ENCODE measurements around the gene ACACA.
"Not testable (repeated sequence)": the region's sequence is repeated elsewhere in the genome, so short reads cannot be mapped to it uniquely, and the experiment has no call there.

The ACACA gene

DNA sequence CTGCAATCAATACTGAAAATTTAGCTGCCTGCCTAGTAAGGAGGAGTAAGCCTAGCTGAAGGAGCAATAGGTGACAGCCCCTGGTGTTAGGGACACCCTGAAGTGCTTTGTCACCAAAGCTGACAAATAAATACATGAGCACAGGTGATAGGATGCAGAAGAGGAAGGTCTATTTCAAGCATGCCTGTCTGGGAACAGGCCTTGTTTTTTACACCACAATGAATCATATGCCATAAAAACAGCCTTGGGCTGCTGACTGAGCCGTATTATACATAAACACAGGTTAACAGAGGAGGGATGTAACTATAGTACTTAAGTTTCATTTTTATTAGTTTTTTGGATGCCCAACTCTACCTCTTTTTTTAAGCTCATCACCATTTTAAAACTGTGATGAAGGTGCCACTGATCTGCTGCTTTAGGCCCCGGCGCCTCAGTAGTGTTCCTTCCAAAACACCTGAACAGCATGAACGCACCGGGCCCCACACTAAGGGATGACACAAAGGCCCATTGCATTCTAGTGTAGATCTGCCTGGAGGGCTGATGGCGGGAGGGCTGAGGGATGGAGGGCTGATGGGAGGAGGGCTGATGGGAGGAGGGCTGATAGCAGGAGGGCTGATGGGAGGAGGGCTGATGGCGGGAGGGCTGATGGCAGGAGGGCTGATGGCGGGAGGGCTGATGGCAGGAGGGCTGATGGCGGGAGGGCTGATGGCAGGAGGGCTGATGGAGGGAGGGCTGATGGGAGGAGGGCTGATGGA is 307.5 kb downstream of the ACACA start:
- DNase-seq (ENCODE audit: low read depth) = no peak

- no peak for DNase-seq (ENCODE audit: low read depth)
Measured at GRCh38 chr17:37098152-37098551, 308.5 kb downstream of the ACACA start.

DNA sequence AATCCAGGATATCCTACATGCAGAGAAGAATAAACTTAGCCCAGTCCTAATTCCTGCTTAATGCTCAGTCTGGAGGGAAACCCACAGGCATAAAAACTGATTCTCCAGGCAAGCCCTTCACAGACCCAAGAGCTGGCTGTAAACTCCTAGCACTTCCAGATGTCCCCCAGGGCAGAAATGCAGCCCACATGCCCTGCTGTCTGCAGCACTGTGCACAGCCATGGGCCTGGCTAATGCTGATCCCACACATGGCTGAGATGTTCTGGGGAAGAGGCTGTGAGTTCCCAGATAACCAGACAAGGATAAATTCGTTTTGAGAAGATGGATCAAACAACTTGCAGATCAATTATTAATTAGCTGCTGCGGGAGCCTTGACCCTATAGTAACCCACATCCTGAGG is 309.5 kb downstream of the ACACA start:
- no peak for DNase-seq (ENCODE audit: low read depth)

DNA sequence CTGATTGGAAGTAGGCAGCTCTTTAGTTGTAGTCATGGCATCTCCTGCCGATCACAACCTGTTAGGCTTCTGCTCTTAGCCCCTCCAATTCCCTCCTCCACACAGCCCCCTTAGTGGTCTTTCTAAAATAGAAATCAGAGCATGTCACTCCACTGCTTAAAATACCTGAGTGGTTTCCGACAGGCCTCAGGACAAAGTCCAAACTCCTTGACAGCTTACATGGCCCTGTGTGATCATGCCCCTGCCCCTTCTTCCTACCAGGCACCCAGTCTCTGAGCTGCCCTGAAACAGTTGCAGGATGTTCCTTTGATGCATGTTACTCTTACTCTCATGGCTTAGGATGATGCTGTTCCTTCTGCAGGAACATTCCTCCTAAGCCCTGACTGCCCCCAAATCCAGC is 310.6 kb downstream of the ACACA start:
- DNase-seq (ENCODE audit: low read depth) = no peak

GRCh38 chr17:37094391-37094790 is 312.2 kb downstream of the ACACA start:
- no peak for DNase-seq (ENCODE audit: low read depth)

DNA sequence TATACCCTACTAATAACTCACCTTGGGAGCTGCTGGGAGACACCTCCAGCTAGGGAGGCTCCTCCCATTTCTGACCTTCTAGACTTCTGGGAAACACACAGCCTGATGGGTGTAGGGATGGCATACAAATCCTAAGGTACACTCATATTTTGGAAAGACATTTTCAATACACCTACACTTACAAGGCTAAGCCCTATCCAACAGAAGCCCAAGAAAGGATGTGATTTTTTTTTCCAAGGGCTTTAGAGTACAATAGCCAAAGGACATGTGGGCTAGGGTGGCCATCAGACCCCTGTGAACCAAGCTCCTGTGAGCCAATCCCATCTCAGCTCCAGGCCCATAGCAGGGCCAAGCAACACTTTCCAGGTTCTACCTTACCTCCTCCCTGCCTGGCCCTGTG is 313.9 kb downstream of the ACACA start:
- no peak for DNase-seq (ENCODE audit: low read depth)

- DNase-seq (ENCODE audit: low read depth) = no peak
Measured at GRCh38 chr17:37092071-37092470, 314.6 kb downstream of the ACACA start.

DNA sequence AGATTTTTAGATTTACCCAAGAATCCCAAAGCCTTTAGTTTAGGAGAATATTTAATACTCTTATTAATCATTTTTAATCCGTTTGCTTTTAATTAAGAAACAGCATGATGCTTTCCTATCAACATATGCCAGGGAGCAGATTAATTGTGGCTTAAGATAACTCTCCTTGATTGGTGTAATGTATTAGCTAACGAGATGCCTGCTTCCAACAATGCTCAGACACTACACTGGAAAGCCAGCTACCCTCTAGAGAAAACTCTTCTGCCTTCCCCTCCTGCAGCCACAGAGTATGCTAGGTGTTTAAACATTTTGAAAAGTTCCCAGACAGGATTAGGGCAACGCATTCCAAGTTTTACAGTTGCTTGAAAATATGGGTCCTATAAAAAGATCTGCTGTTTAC is 315.7 kb downstream of the ACACA start:
- DNase-seq (ENCODE audit: low read depth) = no peak

- no peak for DNase-seq (ENCODE audit: low read depth)
Measured at GRCh38 chr17:37089956-37090355, 316.7 kb downstream of the ACACA start.

DNA sequence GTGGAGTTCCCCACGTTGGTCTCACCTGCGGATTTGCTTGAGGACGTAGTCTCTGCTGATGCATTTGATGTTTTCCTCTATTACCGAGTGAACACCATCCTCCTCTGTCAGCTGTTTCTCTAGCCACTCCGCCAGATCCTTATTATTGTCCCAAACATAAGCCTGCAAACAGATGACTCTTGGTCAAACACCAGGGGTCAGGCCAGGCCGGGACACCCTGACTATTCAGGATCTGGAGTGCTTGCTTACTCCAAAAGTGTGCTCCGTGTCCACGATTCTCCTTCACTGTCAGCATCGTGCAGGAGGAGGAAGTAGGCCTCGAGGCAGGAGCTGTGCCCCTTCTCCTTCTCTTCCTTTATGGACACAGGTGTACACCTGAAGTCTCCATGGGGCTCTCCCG is 317.7 kb downstream of the ACACA start:
- DNase-seq (ENCODE audit: low read depth) = no peak

- DNase-seq (ENCODE audit: low read depth) = no peak
Measured at GRCh38 chr17:37088459-37088858, 318.2 kb downstream of the ACACA start.

DNA sequence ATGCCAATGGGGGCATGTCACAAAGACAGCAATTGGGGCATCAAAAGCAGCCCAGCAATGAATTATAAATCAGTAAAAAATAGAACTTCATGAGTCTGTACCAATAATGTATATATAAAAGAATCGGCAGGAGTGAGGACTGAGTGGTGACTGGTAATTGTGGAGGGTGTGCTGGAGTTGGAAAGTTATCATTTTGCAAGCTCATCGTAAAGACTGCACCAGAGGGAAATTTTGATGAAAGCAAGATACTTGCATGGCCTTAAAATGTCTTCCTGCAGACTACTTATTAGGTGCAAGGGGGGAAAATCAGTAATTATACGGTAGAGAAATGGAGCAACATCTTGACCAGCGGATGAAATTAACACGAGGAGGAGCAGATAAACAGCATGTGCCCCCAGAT is 319.0 kb downstream of the ACACA start:
- DNase-seq (ENCODE audit: low read depth) = no peak

- DNase-seq (ENCODE audit: low read depth) = no peak
Measured at GRCh38 chr17:37086948-37087347, 319.7 kb downstream of the ACACA start.

DNA sequence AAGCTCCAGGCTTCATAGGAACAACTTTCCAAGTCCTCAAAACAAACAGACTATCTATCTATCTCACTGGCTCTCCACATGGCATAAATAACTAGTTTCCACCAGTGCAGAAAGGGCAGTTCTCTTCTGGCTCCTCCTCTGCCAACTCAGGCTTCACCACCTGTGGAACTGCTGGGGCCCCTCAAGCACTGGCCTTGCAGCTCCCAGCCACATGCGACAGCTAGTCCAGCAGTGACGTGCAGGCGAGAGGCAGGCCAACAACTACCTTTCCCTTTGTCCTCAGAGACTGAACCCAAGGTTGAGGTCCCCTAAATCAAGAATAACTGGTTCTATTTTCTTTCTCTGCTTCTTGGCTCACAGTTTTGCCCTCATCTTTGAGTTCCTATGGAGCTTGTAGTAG is 320.3 kb downstream of the ACACA start:
- no peak for DNase-seq (ENCODE audit: low read depth)

- no peak for DNase-seq (ENCODE audit: low read depth)
Measured at GRCh38 chr17:37084372-37084771, 322.3 kb downstream of the ACACA start.

DNA sequence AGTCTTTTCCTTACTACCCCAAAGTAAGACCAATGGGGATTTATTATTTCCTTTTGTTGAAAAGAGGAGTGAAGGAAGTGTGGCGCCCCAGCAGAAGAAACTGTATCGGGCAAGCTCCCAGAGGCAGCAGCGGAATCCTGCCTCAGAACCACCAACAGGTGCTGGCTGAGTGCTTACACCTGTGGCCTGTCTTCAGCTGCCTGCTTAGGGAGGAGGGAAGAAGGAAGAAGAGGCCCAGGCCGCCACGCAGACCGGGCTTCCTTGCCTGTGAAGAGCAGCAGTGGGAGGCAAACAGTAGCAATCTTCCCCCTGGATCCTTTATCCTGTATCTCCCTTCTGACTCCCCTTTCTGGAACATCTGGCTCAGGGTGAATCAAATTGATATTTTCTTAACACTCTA is 323.2 kb downstream of the ACACA start:
- no peak for DNase-seq (ENCODE audit: low read depth)

DNA sequence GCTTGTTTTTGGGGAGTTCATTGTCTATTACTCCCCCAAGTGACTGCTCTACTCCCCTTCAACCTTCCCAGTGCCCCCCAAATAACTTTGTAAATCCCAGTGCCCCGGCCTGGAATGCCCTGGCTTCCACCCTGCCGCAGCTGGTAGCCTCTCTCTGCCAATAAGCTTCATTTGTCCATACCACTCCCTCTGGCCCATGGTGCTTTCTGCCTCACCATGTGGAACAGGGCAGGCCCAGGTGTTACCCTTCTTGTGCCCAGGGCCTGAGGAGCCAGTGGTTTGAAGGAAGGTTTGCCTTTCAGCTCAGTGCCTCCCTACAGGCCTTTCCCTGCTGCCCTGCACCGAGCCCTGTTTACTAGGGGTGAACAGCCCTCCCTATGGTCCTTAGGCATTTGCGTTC is 323.7 kb downstream of the ACACA start:
- no peak for DNase-seq (ENCODE audit: low read depth)

DNA sequence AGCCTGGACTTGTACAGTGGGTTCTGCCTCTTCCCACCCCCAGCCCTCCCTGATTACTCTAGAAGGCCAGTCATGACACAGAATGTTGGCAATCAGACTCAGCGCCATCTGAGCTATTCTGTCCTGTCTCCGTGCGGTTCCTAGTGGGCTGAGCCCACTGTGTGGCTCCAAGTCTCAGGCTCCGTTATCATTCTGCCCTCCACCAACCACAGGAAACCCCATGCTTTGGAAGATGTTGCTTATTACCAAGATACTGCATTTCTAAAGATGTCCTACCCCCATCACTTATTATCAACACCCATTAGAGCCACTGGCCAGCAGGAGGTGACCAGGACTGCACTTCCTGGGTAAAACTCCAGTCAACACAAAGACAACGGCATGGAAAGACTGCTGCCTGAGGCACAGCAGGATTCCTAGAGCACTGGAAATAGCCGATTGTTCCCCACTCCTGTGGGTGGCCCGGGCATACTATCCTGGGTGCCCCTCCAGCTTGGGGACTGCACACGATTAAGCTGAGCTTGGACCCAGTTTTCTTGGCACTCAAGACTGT is 324.2 kb downstream of the ACACA start:
- DNase-seq (ENCODE audit: low read depth) = no peak

DNA sequence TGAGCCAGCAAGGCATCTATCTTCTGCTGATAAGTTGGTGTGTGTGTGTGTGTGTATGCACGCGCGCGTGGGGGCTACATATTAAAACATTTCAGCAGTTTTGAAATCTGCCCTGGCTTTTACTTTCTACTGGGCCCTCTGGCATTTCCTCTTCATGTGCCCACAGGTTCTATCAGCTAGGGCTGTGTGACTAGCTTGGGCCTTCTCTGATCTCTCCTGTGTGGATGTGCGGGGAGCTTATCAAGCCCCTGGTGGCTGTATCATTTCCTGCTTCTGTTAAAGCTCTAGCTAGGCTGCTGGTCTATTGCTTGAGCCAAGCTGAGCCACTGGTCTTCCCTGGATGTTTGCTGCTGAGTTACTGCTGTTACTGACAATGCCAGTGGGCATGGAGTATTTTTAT is 325.3 kb downstream of the ACACA start:
- DNase-seq (ENCODE audit: low read depth) = no peak

DNA sequence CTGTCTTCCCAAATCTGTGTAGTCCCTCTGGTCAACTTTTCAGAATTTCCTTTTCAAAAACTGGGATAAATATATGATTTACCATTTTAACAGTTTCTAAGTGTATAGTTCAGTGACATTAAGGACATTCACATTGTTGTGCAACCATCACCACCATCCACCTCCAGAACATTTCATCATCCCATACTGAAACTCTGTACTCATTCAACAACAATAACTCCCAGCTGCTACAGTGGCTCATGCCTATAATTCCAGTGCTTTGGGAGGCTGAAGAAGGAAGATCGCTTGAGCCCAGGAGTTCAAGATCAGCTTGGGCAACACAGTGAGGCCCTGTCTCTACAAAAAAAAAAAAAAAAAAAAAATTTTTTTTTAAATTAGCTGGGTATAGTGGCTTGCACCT is 326.9 kb downstream of the ACACA start:
- DNase-seq (ENCODE audit: low read depth) = no peak

- no peak for DNase-seq (ENCODE audit: low read depth)
Measured at GRCh38 chr17:37079065-37079708, 327.4 kb downstream of the ACACA start.

DNA sequence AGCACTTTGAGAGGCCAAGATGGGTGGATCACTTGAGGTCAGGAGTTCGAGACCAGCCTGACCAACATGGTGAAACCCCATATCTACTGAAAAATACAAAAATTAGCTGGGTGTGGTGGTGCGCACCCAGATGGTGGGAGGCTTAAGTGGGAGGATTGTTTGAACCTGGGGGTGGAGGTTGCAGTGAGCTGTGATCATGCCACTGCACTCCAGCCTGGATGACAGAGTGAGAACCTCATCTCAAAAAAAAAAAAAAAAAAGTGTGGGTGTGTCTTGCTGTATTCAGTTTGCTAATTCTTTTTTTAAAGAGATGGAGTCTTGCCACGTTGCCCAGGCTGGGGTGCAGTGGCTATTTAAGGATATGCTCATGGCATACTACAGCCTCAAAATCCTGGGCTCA is 333.2 kb downstream of the ACACA start:
- DNase-seq (ENCODE audit: low read depth) = not testable (repeated sequence)

GRCh38 chr17:37069087-37069486 is 337.5 kb downstream of the ACACA start:
- DNase-seq (ENCODE audit: low read depth) = no peak

DNA sequence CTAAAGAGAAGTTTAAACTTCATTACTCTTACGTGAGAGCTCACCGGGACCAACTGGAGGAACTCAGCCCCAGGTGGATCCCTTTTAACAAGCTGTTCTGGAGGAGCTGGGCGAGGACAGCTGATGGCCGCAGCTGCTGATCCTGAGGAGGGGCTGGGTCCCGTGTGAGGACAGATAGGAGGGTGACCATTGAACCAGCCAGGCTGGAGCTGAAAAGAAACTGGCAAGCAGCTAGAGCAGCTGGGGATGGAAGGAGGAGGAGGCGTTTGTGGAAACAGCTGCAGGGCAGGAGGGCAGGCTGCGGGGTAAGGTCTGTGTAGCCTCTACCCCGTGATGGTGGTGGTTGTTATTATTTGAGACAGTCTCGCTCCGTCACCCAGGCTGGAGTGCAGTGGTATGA is 338.4 kb downstream of the ACACA start:
- no peak for DNase-seq (ENCODE audit: low read depth)

All from HS-27A (cell line).